ENCODE data around the gene NUDT21. TPM values are rescaled to one million over a fixed set of nuclear protein-coding genes. Genes with fewer than 3 reads are reported as not detected.

Gene NUDT21
- total and polyA plus RNA-seq, 2 of the 4 experiments (the other 2 are of a cell fraction): 52.4 to 166 TPM

- Histone ChIP-seq H2BK15ac (ENCODE audit: low read depth, low read length) (no peak overlapping the region), H3K9ac (ENCODE audit: low read depth, low read length) (no peak overlapping the region), H2BK120ac (ENCODE audit: low read depth, low read length) (no peak overlapping the region), H3K4ac (ENCODE audit: low read depth, low read length) (no peak overlapping the region), H3K56ac (ENCODE audit: extremely low read depth, insufficient read depth, low read length) (no peak overlapping the region), H3K36me3 (ENCODE audit: control insufficient read depth, insufficient read depth, low read length) (peaks cover 25% of the 10 kb centered on the region), H3K4me1 (ENCODE audit: control insufficient read depth, insufficient read depth, low read length) (peaks cover 1% of the 10 kb centered on the region; the same call in 1 of the 2 replicates), H2AFZ (replicated peaks; ENCODE audit: low read length, poor library complexity) (no peak overlapping the region), H3K9me3 (ENCODE audit: control insufficient read depth, insufficient read depth, low read length) (no peaks in the 10 kb centered on the region), H4K20me1 (ENCODE audit: insufficient read depth, low read length) (no peaks in the 10 kb centered on the region), H2BK20ac (ENCODE audit: low read depth, low read length) (no peak overlapping the region), H2BK5ac (ENCODE audit: low read depth, low read length, poor library complexity, severe bottlenecking) (no peak overlapping the region), H3K27me3 (ENCODE audit: control insufficient read depth, insufficient read depth, low read length) (no peaks in the 10 kb centered on the region), H3K4me2 (ENCODE audit: low read depth, low read length) (no peak overlapping the region), H4K91ac (ENCODE audit: insufficient read depth, low read depth, low read length) (no peak overlapping the region), H4K5ac (ENCODE audit: low read depth, low read length) (no peak overlapping the region), H3K23ac (ENCODE audit: low read depth, low read length) (no peak overlapping the region), H2AK5ac (ENCODE audit: low read depth, low read length) (no peak overlapping the region), H3K14ac (replicated peaks; ENCODE audit: low read depth, low read length) (no peak overlapping the region), H3K18ac (ENCODE audit: low read depth, low read length) (no peak overlapping the region), H3K9me1 (ENCODE audit: insufficient read depth, low read length) (no peaks in the 10 kb centered on the region), H3K4me3 (ENCODE audit: insufficient read depth, low read depth, low read length) (no peak overlapping the region), H3K27ac (ENCODE audit: insufficient read depth, low read length) (no peak overlapping the region), H4K8ac (ENCODE audit: low read depth in 2 of 2, low read length in 2 of 2) (no peak overlapping the region), H3K79me1 (ENCODE audit: low read depth in 1 of 2, low read length in 2 of 2) (peaks cover 4 to 13% of the 10 kb centered on the region in 2 experiments; a peak in 3 of 4 replicates), H2AK9ac (replicated peaks; ENCODE audit: low read depth, low read length, poor library complexity) (no peak overlapping the region)
- dilution Hi-C loops (cut with HindIII; ENCODE audit: low sequenced_read_pairs, unreplicated experiment) (no loop called here), in situ Hi-C loops (cut with MboI; ENCODE audit: low sequenced_read_pairs) (loop anchor here (10.0 kb wide), 2 partner anchors 64 to 214 kb away; no protein-coding TSS in a partner anchor), intact Hi-C loops (cut with micrococcal nuclease) (no loop called here)
- BruUV-seq (replicated peaks): no TSS peak
- CTCF ChIA-PET: no interaction called here
- ATAC-seq (ENCODE audit: low read depth) (no peak), DNase-seq (peak; percentile 2)
- 92% methylated on average over 4 of the region's 7 CpGs; no CpG with 5 or more reads in 1 of the 2 experiments for WGBS, 2 experiments (ENCODE audit: extremely low coverage in 2 of 2, insufficient read length in 1 of 2)
- POLR2A ChIA-PET (ENCODE audit: unreplicated experiment): interaction anchor here (0.7 kb wide), 1 partner anchor 266 kb away, joined by 5 read pairs; no protein-coding TSS in a partner anchor
- TF ChIP-seq, protein P1, sequence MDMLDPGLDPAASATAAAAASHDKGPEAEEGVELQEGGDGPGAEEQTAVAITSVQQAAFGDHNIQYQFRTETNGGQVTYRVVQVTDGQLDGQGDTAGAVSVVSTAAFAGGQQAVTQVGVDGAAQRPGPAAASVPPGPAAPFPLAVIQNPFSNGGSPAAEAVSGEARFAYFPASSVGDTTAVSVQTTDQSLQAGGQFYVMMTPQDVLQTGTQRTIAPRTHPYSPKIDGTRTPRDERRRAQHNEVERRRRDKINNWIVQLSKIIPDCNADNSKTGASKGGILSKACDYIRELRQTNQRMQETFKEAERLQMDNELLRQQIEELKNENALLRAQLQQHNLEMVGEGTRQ (IDR thresholded peaks at IDR 0.05; ENCODE audit: low read depth, low read length): no peak
- TF ChIP-seq SMC3 (IDR thresholded peaks at IDR 0.05; ENCODE audit: low read depth, low read length) (no peak), CEBPB (IDR thresholded peaks at IDR 0.05; ENCODE audit: low read depth, low read length) (no peak), RFX5 (IDR thresholded peaks at IDR 0.05; ENCODE audit: low read depth, low read length) (no peak), MXI1 (IDR thresholded peaks at IDR 0.05; ENCODE audit: borderline replicate concordance, low read depth, low read length) (no peak), BHLHE40 (IDR thresholded peaks at IDR 0.05; ENCODE audit: low read depth, low read length) (no peak), FOS (IDR thresholded peaks at IDR 0.05; ENCODE audit: low read depth, low read length) (no peak)
- TF ChIP-seq, protein P2, sequence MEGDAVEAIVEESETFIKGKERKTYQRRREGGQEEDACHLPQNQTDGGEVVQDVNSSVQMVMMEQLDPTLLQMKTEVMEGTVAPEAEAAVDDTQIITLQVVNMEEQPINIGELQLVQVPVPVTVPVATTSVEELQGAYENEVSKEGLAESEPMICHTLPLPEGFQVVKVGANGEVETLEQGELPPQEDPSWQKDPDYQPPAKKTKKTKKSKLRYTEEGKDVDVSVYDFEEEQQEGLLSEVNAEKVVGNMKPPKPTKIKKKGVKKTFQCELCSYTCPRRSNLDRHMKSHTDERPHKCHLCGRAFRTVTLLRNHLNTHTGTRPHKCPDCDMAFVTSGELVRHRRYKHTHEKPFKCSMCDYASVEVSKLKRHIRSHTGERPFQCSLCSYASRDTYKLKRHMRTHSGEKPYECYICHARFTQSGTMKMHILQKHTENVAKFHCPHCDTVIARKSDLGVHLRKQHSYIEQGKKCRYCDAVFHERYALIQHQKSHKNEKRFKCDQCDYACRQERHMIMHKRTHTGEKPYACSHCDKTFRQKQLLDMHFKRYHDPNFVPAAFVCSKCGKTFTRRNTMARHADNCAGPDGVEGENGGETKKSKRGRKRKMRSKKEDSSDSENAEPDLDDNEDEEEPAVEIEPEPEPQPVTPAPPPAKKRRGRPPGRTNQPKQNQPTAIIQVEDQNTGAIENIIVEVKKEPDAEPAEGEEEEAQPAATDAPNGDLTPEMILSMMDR (conservative IDR thresholded peaks at IDR 0.05; ENCODE audit: low read depth, low read length): no peak
Observed at GRCh38 chr16:56480776-56481467, 29.8 kb upstream of the NUDT21 start.

Data from IMR-90 (cell line).